ENCODE measurements around the gene LRRC26. TPM values are rescaled to one million over a fixed set of nuclear protein-coding genes. Genes with fewer than 3 reads are reported as not detected.

Gene LRRC26
- total RNA-seq, 1 experiment from 2014 or later, result 2.4 TPM

DNA sequence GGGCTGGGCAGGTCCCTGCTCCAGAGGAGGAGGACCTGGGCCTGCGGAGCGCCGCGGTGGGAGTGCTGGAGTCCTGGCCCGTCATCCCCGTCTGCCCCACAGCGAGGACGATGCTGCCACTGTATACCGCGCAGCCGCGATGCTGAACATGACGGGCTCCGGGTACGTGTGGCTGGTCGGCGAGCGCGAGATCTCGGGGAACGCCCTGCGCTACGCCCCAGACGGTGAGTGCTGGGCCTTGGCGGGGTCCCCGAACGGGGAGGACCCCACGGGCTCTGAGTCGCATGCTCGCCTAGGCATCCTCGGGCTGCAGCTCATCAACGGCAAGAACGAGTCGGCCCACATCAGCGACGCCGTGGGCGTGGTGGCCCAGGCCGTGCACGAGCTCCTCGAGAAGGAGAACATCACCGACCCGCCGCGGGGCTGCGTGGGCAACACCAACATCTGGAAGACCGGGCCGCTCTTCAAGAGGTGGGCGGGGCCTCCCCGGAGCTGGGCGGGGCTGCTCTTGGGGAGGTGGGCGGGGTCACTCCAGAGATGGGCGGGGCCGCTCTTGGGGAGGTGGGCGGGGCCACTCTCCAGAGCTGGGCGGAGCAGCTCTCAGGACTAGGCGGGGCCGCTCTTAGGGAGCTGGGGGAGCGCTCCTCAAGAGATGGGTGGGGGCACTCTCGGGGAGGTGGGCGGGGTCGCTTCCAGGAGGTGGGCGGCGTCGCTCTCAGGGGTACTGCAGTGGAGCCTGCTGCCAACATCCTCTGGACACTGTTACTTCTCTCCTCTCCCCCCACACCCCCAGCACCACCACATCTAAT, 13.1 kb downstream of the LRRC26 start:
- Histone ChIP-seq H3K79me2 (ENCODE audit: insufficient read depth, low read length) (no peaks in the 10 kb centered on the region), H3K4me2 (ENCODE audit: low read length) (no peak overlapping the region), H2AFZ (ENCODE audit: low read depth, low read length, poor library complexity, severe bottlenecking) (no peak overlapping the region), H3K9me3 (ENCODE audit: control insufficient read depth in 1 of 2, insufficient read depth in 1 of 2, low read depth in 1 of 2, low read length in 2 of 2) (no peaks in the 10 kb centered on the region; a peak in 1 of 4 replicates), H3K27me3 (ENCODE audit: insufficient read depth, low read length) (no peaks in the 10 kb centered on the region), H3K9ac (ENCODE audit: low read length) (no peak overlapping the region), H3K27ac (ENCODE audit: low read depth, low read length) (peak overlapping the region; percentile 42; the same call in 1 of the 2 replicates), H3K9me2 (ENCODE audit: insufficient read depth) (no peaks in the 10 kb centered on the region), H3K4me1 (ENCODE audit: control insufficient read depth in 1 of 2, insufficient read depth in 2 of 2, low read length in 2 of 2) (peaks cover 3 to 31% of the 10 kb centered on the region in 2 experiments; a peak in 3 of 4 replicates), H3K4me3 (replicated peaks in 1 of 2; ENCODE audit: low read depth in 1 of 2, low read length in 2 of 2) (no peak overlapping the region), H4K20me1 (ENCODE audit: insufficient read depth) (no peaks in the 10 kb centered on the region), H3K36me3 (ENCODE audit: control insufficient read depth in 1 of 2, insufficient read depth in 2 of 2, low read length in 2 of 2) (no peaks in the 10 kb centered on the region)
- ChIA-PET POLR2A (interaction anchor here (0.7 kb wide), 1 partner anchor 44 kb away, joined by 3 read pairs; the partner anchor contains the start of gene TPRN), RAD21 (ENCODE audit: low non-redundant PET in 1 of 2, low total read pairs in 2 of 2, uncharacterized antibody in 2 of 2, unreplicated experiment in 2 of 2) (interaction anchor here in 1 of 2 experiments (0.5 kb wide), 1 partner anchor 43 kb away, joined by 7 read pairs; no protein-coding TSS in a partner anchor), CTCF (interaction anchor here (1.2 kb wide), 1 partner anchor 80 kb away, joined by 3 read pairs; no protein-coding TSS in a partner anchor)
- no peak for DNase-seq (ENCODE audit: low read depth, low spot score)
- TF ChIP-seq EGR1 (IDR thresholded peaks at IDR 0.05; ENCODE audit: low read depth) (no peak), CEBPB (IDR thresholded peaks at IDR 0.05; ENCODE audit: low read depth) (no peak), RAD21 (IDR thresholded peaks at IDR 0.05; ENCODE audit: low read depth) (no peak), TCF7L2 (IDR thresholded peaks at IDR 0.05; ENCODE audit: borderline replicate concordance, extremely low read depth, insufficient read depth, insufficient read length) (no peak), POLR2AphosphoS5 (IDR thresholded peaks at IDR 0.05; ENCODE audit: low read depth, low read length) (no peak), ZFX (IDR thresholded peaks at IDR 0.05) (no peak), YY1 (IDR thresholded peaks at IDR 0.05; ENCODE audit: extremely low read depth, insufficient replicate concordance, low read depth, low read length) (no peak), SRF (IDR thresholded peaks at IDR 0.05; ENCODE audit: low read depth) (no peak), FOSL1 (IDR thresholded peaks at IDR 0.05; ENCODE audit: low read depth) (no peak), ELF1 (IDR thresholded peaks at IDR 0.05; ENCODE audit: borderline replicate concordance, low read depth) (no peak), CBX3 (IDR thresholded peaks at IDR 0.05; ENCODE audit: low read depth) (no peak), SP1 (IDR thresholded peaks at IDR 0.05; ENCODE audit: low read depth) (no peak), EZH2 (IDR thresholded peaks at IDR 0.05) (no peak), ZNF274 (IDR thresholded peaks at IDR 0.05; ENCODE audit: low read depth, low read length) (no peak)
- TF ChIP-seq, protein P1, sequence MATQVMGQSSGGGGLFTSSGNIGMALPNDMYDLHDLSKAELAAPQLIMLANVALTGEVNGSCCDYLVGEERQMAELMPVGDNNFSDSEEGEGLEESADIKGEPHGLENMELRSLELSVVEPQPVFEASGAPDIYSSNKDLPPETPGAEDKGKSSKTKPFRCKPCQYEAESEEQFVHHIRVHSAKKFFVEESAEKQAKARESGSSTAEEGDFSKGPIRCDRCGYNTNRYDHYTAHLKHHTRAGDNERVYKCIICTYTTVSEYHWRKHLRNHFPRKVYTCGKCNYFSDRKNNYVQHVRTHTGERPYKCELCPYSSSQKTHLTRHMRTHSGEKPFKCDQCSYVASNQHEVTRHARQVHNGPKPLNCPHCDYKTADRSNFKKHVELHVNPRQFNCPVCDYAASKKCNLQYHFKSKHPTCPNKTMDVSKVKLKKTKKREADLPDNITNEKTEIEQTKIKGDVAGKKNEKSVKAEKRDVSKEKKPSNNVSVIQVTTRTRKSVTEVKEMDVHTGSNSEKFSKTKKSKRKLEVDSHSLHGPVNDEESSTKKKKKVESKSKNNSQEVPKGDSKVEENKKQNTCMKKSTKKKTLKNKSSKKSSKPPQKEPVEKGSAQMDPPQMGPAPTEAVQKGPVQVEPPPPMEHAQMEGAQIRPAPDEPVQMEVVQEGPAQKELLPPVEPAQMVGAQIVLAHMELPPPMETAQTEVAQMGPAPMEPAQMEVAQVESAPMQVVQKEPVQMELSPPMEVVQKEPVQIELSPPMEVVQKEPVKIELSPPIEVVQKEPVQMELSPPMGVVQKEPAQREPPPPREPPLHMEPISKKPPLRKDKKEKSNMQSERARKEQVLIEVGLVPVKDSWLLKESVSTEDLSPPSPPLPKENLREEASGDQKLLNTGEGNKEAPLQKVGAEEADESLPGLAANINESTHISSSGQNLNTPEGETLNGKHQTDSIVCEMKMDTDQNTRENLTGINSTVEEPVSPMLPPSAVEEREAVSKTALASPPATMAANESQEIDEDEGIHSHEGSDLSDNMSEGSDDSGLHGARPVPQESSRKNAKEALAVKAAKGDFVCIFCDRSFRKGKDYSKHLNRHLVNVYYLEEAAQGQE (IDR thresholded peaks at IDR 0.05; ENCODE audit: low read depth), result no peak
- TF ChIP-seq, protein P2, sequence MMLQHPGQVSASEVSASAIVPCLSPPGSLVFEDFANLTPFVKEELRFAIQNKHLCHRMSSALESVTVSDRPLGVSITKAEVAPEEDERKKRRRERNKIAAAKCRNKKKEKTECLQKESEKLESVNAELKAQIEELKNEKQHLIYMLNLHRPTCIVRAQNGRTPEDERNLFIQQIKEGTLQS (IDR thresholded peaks at IDR 0.05), result no peak
- TF ChIP-seq, protein P3, sequence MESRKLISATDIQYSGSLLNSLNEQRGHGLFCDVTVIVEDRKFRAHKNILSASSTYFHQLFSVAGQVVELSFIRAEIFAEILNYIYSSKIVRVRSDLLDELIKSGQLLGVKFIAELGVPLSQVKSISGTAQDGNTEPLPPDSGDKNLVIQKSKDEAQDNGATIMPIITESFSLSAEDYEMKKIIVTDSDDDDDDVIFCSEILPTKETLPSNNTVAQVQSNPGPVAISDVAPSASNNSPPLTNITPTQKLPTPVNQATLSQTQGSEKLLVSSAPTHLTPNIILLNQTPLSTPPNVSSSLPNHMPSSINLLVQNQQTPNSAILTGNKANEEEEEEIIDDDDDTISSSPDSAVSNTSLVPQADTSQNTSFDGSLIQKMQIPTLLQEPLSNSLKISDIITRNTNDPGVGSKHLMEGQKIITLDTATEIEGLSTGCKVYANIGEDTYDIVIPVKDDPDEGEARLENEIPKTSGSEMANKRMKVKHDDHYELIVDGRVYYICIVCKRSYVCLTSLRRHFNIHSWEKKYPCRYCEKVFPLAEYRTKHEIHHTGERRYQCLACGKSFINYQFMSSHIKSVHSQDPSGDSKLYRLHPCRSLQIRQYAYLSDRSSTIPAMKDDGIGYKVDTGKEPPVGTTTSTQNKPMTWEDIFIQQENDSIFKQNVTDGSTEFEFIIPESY (IDR thresholded peaks at IDR 0.05; ENCODE audit: extremely low read depth, insufficient replicate concordance, low read length), result no peak
- TF ChIP-seq, protein P4, sequence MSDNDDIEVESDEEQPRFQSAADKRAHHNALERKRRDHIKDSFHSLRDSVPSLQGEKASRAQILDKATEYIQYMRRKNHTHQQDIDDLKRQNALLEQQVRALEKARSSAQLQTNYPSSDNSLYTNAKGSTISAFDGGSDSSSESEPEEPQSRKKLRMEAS (IDR thresholded peaks at IDR 0.05), result no peak
- no TSS peak for BruUV-seq (replicated peaks)
- ATAC-seq, result peak; percentile 60
- intact Hi-C loops (cut with micrococcal nuclease), result no loop called here

Measured in HCT116 (cell line).